Neural crest cell (in vitro differentiated cells): ENCODE measurements around the gene CELSR2. TPM values are rescaled to one million over a fixed set of nuclear protein-coding genes. Genes with fewer than 3 reads are reported as not detected.
A peak's percentile ranks its signal among the peaks of the same experiment; 100 is the strongest.

Experiments
- DNase-seq: peaks from one replicate; pipeline ENCODE4 v3.0.0; 2021; ENCODE audit warnings: low read depth, mixed read lengths, low spot score
- H3K27ac Mint-ChIP-seq: one replicate; pipeline ENCODE4 v1.8.0; 2021; ENCODE audit warnings: mild to moderate bottlenecking, mixed read lengths; ENCODE audit not compliant: unreplicated experiment
- H3K27me3 Mint-ChIP-seq: 2 replicates; pipeline ENCODE4 v1.8.0; 2021; ENCODE audit warnings: low read depth, mild to moderate bottlenecking, mixed read lengths
- H3K36me3 Mint-ChIP-seq: 2 replicates; pipeline ENCODE4 v1.8.0; 2021; ENCODE audit warnings: low read depth, mild to moderate bottlenecking, mixed read lengths
- H3K4me1 Mint-ChIP-seq: 2 replicates; pipeline ENCODE4 v1.8.0; 2021; ENCODE audit warnings: mixed read lengths
- H3K4me3 Mint-ChIP-seq: one replicate; pipeline ENCODE4 v1.8.0; 2021; ENCODE audit warnings: mild to moderate bottlenecking, mixed read lengths
- H3K9me3 Mint-ChIP-seq: 2 replicates; pipeline ENCODE4 v1.8.0; 2021; ENCODE audit warnings: mixed read lengths
- CTCF ChIP-seq: fragments of 200-600 bp; sonication (generic); conservative IDR thresholded peaks from 2 replicates; pipeline ENCODE4 v1.5.0; 2021; ENCODE audit warnings: antibody characterized with exemption, mild to moderate bottlenecking
- total RNA-seq: library from RNA; stranded (reverse); gene quantifications from 2 replicates; pipeline ENCODE4 v1.2.1, GENCODE V29; 2021

The CELSR2 gene
- total RNA-seq, 1 donor from 2014 or later, result 97.1 TPM

- H3K36me3 Mint-ChIP-seq, result peaks cover 9% of the 10 kb centered on the region
- H3K4me1 Mint-ChIP-seq, result peaks cover 3% of the 10 kb centered on the region
- TF ChIP-seq CTCF, result no peak
- peaks cover 2% of the 10 kb centered on the region for H3K27me3 Mint-ChIP-seq
- no peaks in the 10 kb centered on the region for H3K9me3 Mint-ChIP-seq
- DNase-seq, result no peak
- no peak overlapping the region for H3K27ac Mint-ChIP-seq
- no peak overlapping the region for H3K4me3 Mint-ChIP-seq
Measured at GRCh38 chr1:109268431-109269211, 19.3 kb downstream of the CELSR2 start.

GRCh38 chr1:109269212-109269980 is 20.1 kb downstream of the CELSR2 start:
- H3K4me1 Mint-ChIP-seq, result peaks cover 8% of the 10 kb centered on the region
- H3K36me3 Mint-ChIP-seq, result peaks cover 9% of the 10 kb centered on the region
- DNase-seq, result no peak
- H3K27ac Mint-ChIP-seq, result no peak overlapping the region
- H3K27me3 Mint-ChIP-seq, result no peaks in the 10 kb centered on the region
- no peaks in the 10 kb centered on the region for H3K9me3 Mint-ChIP-seq
- H3K4me3 Mint-ChIP-seq, result no peak overlapping the region
- no peak for TF ChIP-seq CTCF

DNA sequence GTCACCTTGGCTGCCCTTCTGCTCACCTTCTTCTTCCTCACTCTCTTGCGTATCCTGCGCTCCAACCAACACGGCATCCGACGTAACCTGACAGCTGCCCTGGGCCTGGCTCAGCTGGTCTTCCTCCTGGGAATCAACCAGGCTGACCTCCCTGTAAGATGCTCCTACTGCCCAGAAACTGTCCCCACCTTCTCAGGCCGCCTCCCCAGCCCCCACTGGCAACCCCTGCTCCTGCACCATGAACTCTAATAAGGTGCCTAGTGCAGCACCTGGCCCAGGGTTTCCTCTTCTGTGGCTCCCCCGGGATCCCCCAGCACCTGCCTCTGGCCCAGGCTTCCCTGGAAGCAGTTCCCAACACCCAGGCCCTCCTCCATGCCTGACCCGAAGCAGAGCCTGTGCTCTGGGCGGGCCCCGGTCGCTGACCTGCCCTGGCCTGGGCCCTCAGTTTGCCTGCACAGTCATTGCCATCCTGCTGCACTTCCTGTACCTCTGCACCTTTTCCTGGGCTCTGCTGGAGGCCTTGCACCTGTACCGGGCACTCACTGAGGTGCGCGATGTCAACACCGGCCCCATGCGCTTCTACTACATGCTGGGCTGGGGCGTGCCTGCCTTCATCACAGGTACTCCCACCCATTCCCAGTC is 20.8 kb downstream of the CELSR2 start:
- Mint-ChIP-seq H3K9me3 (no peaks in the 10 kb centered on the region), H3K27ac (no peak overlapping the region), H3K4me1 (peaks cover 15% of the 10 kb centered on the region), H3K36me3 (peaks cover 9% of the 10 kb centered on the region), H3K27me3 (no peaks in the 10 kb centered on the region), H3K4me3 (no peak overlapping the region)
- DNase-seq, result no peak
- no peak for TF ChIP-seq CTCF

GRCh38 chr1:109270623-109271317 is 21.4 kb downstream of the CELSR2 start:
- peaks cover 21% of the 10 kb centered on the region for H3K4me1 Mint-ChIP-seq
- H3K36me3 Mint-ChIP-seq, result peaks cover 9% of the 10 kb centered on the region
- no peak for TF ChIP-seq CTCF
- H3K9me3 Mint-ChIP-seq, result no peaks in the 10 kb centered on the region
- no peak for DNase-seq
- no peak overlapping the region for H3K4me3 Mint-ChIP-seq
- peak overlapping the region; percentile 95 for H3K27ac Mint-ChIP-seq
- H3K27me3 Mint-ChIP-seq, result no peaks in the 10 kb centered on the region

DNA sequence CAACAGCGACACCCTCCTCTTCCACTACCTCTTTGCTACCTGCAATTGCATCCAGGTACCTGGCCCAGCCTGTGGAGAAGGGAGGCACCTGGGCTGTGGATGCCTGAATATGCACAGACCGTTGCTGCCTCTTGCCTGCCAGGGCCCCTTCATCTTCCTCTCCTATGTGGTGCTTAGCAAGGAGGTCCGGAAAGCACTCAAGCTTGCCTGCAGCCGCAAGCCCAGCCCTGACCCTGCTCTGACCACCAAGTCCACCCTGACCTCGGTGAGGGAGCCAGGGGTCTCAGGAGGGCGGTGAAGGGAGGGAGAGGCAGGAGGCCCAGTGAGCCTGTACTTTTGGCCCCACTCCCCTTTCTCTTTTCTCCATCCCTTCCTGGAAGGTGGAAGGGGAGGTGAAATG is 22.1 kb downstream of the CELSR2 start:
- Mint-ChIP-seq H3K36me3 (peaks cover 9% of the 10 kb centered on the region), H3K4me3 (peak overlapping the region; percentile 41), H3K27me3 (no peaks in the 10 kb centered on the region), H3K9me3 (no peaks in the 10 kb centered on the region), H3K27ac (no peak overlapping the region), H3K4me1 (peaks cover 25% of the 10 kb centered on the region)
- TF ChIP-seq CTCF, result no peak
- DNase-seq, result no peak
